Fibroblast of lung (primary cell): Measurements from ENCODE around the gene ARSG. TPM values are rescaled to one million over a fixed set of nuclear protein-coding genes. Genes with fewer than 3 reads are reported as not detected.
A peak's percentile ranks its signal among the peaks of the same experiment; 100 is the strongest.

ENCODE experiments used
- DNase-seq, 2 donors: peaks; one replicate each; pipeline versions ENCODE4 v3.0.0 to v3.0.0-alpha.2; 2010; ENCODE audit warnings: low read depth in 2 of 2
- H2AFZ ChIP-seq: 2 replicates; pipeline ENCODE4 v1.5.1; 2012; ENCODE audit warnings: low read length, control low read depth, inconsistent platforms
- H3K27ac ChIP-seq: 2 replicates; pipeline ENCODE4 v1.5.1; 2011; ENCODE audit warnings: low read length, control low read depth; ENCODE audit not compliant: insufficient read depth
- H3K27me3 ChIP-seq: 2 replicates; pipeline ENCODE4 v1.5.1; 2011; ENCODE audit warnings: mild to moderate bottlenecking, low read length; ENCODE audit not compliant: control insufficient read depth, insufficient read depth
- H3K36me3 ChIP-seq: 2 replicates; pipeline ENCODE4 v1.5.1; 2011; ENCODE audit warnings: low read length; ENCODE audit not compliant: control insufficient read depth, insufficient read depth
- H3K4me1 ChIP-seq: 2 replicates; pipeline ENCODE4 v1.5.1; 2011; ENCODE audit warnings: low read length; ENCODE audit not compliant: control insufficient read depth, insufficient read depth; ENCODE audit errors: extremely low read depth
- H3K4me2 ChIP-seq: 2 replicates; pipeline ENCODE4 v1.5.1; 2011; ENCODE audit warnings: low read length, control low read depth; ENCODE audit not compliant: insufficient read depth; ENCODE audit errors: extremely low read depth
- H3K4me3 ChIP-seq, 4 experiments: fragments of 200-600 bp in 1 of 4; sonication (generic) in 1 of 4; replicated peaks in 1 of 4; 2 replicates each; pipeline ENCODE4 v1.5.1; 2011 to 2016; ENCODE audit warnings: low read length in 4 of 4, low read depth in 3 of 4, mild to moderate bottlenecking in 3 of 4, control low read depth in 2 of 4, inconsistent platforms in 1 of 4, mixed read lengths in 1 of 4; ENCODE audit not compliant: insufficient read depth in 1 of 4; ENCODE audit errors: control extremely low read depth in 1 of 4
- H3K79me2 ChIP-seq: 2 replicates; pipeline ENCODE4 v1.5.1; 2012; ENCODE audit warnings: mild to moderate bottlenecking, low read length, inconsistent platforms; ENCODE audit not compliant: control insufficient read depth, insufficient read depth
- H3K9ac ChIP-seq: 2 replicates; pipeline ENCODE4 v1.5.1; 2011; ENCODE audit warnings: mild to moderate bottlenecking, low read length, control low read depth; ENCODE audit not compliant: insufficient read depth
- H3K9me3 ChIP-seq: 2 replicates; pipeline ENCODE4 v1.5.1; 2012; ENCODE audit warnings: low read depth, low read length; ENCODE audit not compliant: control insufficient read depth, insufficient read depth
- H4K20me1 ChIP-seq: 2 replicates; pipeline ENCODE4 v1.5.1; 2011; ENCODE audit warnings: low read length; ENCODE audit not compliant: control insufficient read depth, insufficient read depth; ENCODE audit errors: extremely low read depth
- EZH2 ChIP-seq: IDR thresholded peaks from 2 replicates; pipeline ENCODE4 v1.5.1; 2012; ENCODE audit warnings: low read length, control low read depth, mild to moderate bottlenecking; ENCODE audit errors: missing control alignments
- polyA plus RNA-seq, 2 donors: library from polyadenylated mRNA; depleted of rRNA in 1 of 2; stranded (reverse) in 1 of 2; unstranded in 1 of 2; fragments of >200 nt; gene quantifications; 2 replicates each; pipeline ENCODE4 v1.2.1, GENCODE V29; 2011 to 2012; ENCODE audit warnings: missing spikeins in 1 of 2
- total RNA-seq: library from RNA; depleted of rRNA; stranded (reverse); fragments of >200 nt; gene quantifications from 2 replicates; pipeline ENCODE4 v1.2.1, GENCODE V29; 2014
- TF ChIP-seq, protein P1 (sequence below), 2 donors: IDR thresholded peaks in 1 of 2; conservative IDR thresholded peaks in 1 of 2; 1 replicate in 1 of 2; 2 replicates in 1 of 2; pipeline ENCODE4 v1.5.1; 2011 to 2012; ENCODE audit warnings: low read length in 2 of 2, control low read depth in 1 of 2, inconsistent platforms in 1 of 2, low read depth in 1 of 2, mild to moderate bottlenecking in 1 of 2

The ARSG gene
- total and polyA plus RNA-seq, 2 donors (not counting 1 experiment from before 2014, with no cell fraction given), result 3.5 to 8.1 TPM

DNA sequence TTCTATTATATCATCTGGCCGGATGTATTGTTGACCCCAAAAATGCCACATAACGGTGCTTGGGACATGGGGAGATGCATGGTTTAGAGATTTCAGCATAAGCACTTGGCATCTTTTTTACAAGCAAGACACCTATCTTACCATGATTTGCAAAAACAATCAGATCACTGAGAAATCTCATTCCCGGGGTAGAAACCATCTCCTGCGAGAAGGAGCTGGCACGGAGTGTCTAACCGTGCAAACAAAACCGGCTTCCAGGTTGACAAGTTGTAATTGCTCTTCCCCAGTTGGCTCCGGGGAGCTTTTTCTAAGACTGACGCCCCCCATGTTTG is 1.4 kb upstream of the ARSG start:
- DNase-seq, result no peak
- H3K27ac ChIP-seq, result peak overlapping the region; percentile 69
- no peaks in the 10 kb centered on the region for H3K27me3 ChIP-seq
- no peaks in the 10 kb centered on the region for H3K9me3 ChIP-seq
- peaks cover 8% of the 10 kb centered on the region for H3K4me1 ChIP-seq
- no peaks in the 10 kb centered on the region for H3K79me2 ChIP-seq
- no peak overlapping the region for H2AFZ ChIP-seq
- TF ChIP-seq, protein P1, sequence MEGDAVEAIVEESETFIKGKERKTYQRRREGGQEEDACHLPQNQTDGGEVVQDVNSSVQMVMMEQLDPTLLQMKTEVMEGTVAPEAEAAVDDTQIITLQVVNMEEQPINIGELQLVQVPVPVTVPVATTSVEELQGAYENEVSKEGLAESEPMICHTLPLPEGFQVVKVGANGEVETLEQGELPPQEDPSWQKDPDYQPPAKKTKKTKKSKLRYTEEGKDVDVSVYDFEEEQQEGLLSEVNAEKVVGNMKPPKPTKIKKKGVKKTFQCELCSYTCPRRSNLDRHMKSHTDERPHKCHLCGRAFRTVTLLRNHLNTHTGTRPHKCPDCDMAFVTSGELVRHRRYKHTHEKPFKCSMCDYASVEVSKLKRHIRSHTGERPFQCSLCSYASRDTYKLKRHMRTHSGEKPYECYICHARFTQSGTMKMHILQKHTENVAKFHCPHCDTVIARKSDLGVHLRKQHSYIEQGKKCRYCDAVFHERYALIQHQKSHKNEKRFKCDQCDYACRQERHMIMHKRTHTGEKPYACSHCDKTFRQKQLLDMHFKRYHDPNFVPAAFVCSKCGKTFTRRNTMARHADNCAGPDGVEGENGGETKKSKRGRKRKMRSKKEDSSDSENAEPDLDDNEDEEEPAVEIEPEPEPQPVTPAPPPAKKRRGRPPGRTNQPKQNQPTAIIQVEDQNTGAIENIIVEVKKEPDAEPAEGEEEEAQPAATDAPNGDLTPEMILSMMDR (conservative IDR thresholded peaks at IDR 0.05 in 1 of 2, IDR thresholded peaks at IDR 0.05 in 1 of 2; ENCODE audit: low read depth in 1 of 2, low read length in 2 of 2), result no peak
- TF ChIP-seq EZH2, result no peak
- H3K4me3 ChIP-seq, result peak overlapping the region in 3 of 4 experiments; percentile 65 to 74 (median 68)
- peak overlapping the region; percentile 65 for H3K9ac ChIP-seq
- H4K20me1 ChIP-seq, result no peaks in the 10 kb centered on the region
- H3K36me3 ChIP-seq, result no peaks in the 10 kb centered on the region
- peak overlapping the region; percentile 96 for H3K4me2 ChIP-seq

DNA sequence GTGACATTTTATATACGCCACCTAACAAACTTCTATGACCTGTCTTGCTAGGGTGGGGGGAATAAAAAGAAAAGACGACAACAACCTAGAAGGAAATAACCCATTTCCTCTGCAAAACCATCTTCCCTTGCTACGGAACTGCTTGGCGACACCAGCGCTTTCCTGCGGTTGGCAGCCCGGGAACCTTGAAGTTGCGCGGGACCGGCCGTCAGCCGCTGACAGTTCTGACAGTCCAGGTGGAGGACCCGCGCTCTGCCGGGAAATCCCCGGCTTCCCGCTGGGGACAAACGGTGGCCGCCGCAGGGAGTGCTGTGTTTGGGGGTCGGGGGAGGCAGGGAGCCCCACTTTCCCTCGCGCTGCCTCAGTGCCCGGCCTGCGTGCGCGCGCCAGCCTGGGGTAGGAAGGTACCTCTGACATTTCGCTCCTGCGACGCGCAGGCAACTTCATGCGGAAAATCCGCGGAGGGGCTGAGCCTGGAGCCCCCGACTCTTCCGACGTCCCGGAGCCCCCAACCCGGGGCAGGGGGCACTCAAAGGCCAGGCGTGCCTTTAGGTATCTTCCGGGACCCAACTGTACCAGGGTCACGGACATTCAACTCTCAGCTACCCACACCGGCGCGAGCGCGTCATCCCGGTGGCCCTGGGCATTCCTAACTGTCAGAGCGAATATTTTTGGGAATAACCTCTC is 884 bp upstream of the ARSG start:
- Histone ChIP-seq H3K27ac (peak overlapping the region; percentile 69), H3K36me3 (no peaks in the 10 kb centered on the region), H3K9ac (peak overlapping the region; percentile 65), H3K4me1 (peaks cover 8% of the 10 kb centered on the region), H3K4me2 (peak overlapping the region; percentile 96), H3K27me3 (no peaks in the 10 kb centered on the region), H3K4me3 (peak overlapping the region; percentile 59 to 74 (median 66)), H4K20me1 (no peaks in the 10 kb centered on the region), H3K9me3 (no peaks in the 10 kb centered on the region), H2AFZ (peak overlapping the region; percentile 30), H3K79me2 (no peaks in the 10 kb centered on the region)
- DNase-seq, result no peak
- TF ChIP-seq, protein P1 (conservative IDR thresholded peaks at IDR 0.05 in 1 of 2, IDR thresholded peaks at IDR 0.05 in 1 of 2; ENCODE audit: low read depth in 1 of 2, low read length in 2 of 2), result no peak
- TF ChIP-seq EZH2, result no peak

DNA sequence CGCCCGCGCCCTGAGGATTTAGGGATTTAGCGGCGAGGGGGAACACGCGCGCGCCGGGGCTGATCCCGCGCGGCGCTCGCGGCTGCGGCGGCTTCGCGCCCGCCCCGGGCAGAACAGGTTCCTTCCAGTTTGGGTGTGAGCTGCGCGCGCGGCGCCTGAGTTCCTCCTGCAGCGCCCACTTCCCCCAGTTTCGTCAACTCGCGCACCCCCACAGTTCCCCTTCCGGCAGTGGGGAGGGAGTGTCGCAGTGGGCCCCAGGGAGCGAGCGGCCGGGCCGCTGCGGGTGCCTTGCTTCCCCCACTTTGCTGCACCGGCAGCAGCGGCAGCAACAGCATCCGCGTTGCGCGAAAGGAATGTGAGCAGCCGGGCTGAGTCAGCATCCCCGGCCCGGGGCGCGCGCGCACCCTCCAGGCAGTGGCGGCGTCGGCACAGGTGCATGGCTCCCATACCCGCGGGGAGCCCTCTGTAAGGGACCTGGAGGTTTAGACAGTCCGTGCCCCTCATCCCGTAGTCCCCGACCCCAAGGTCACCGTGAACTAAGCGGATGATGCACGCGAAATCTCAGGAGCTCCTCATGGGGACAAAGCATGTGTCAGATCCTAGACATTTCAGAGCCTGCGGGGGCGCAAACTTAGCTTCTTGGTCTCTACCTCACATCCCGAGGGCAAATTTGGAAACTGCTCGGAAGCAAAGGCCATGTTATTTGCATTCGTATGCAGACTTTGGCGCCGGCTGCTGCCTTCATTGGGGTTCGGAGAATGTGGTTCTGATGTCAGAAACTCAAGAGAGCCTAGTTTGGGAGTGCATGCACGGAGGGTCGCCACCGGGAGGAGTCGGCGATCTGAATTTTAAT is 767 bp downstream of the ARSG start:
- H3K27ac ChIP-seq, result peak overlapping the region; percentile 80
- peak overlapping the region; percentile 56 to 74 (median 68) for H3K4me3 ChIP-seq
- H3K4me1 ChIP-seq, result peaks cover 8% of the 10 kb centered on the region
- no peaks in the 10 kb centered on the region for H3K27me3 ChIP-seq
- TF ChIP-seq, protein P1 (conservative IDR thresholded peaks at IDR 0.05 in 1 of 2, IDR thresholded peaks at IDR 0.05 in 1 of 2; ENCODE audit: low read depth in 1 of 2, low read length in 2 of 2), result peak in 1 of 2 donors; percentile 4
- TF ChIP-seq EZH2, result no peak
- H3K4me2 ChIP-seq, result peak overlapping the region; percentile 88
- H2AFZ ChIP-seq, result peak overlapping the region; percentile 41
- no peaks in the 10 kb centered on the region for H3K36me3 ChIP-seq
- H4K20me1 ChIP-seq, result no peaks in the 10 kb centered on the region
- H3K9ac ChIP-seq, result peak overlapping the region; percentile 84
- no peaks in the 10 kb centered on the region for H3K9me3 ChIP-seq
- H3K79me2 ChIP-seq, result no peaks in the 10 kb centered on the region
- DNase-seq, result peak; percentile 59 to 77
